Measurements from ENCODE around the gene LNPEP.

- TF ChIP-seq, protein P1, sequence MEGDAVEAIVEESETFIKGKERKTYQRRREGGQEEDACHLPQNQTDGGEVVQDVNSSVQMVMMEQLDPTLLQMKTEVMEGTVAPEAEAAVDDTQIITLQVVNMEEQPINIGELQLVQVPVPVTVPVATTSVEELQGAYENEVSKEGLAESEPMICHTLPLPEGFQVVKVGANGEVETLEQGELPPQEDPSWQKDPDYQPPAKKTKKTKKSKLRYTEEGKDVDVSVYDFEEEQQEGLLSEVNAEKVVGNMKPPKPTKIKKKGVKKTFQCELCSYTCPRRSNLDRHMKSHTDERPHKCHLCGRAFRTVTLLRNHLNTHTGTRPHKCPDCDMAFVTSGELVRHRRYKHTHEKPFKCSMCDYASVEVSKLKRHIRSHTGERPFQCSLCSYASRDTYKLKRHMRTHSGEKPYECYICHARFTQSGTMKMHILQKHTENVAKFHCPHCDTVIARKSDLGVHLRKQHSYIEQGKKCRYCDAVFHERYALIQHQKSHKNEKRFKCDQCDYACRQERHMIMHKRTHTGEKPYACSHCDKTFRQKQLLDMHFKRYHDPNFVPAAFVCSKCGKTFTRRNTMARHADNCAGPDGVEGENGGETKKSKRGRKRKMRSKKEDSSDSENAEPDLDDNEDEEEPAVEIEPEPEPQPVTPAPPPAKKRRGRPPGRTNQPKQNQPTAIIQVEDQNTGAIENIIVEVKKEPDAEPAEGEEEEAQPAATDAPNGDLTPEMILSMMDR (IDR thresholded peaks at IDR 0.05), result no peak
- TF ChIP-seq POLR2A (IDR thresholded peaks at IDR 0.05), result no peak
These were observed 137.5 kb downstream of the LNPEP start for GRCh38 chr5:97073420-97073819.

Data from Peyer's patch (tissue), 4 donors.